CD14-positive monocyte (primary cell): Measurements from ENCODE around the gene DOCK1. TPM values are rescaled to one million over a fixed set of nuclear protein-coding genes. Genes with fewer than 3 reads are reported as not detected.

Experiments used
- DNase-seq, 3 donors: peaks; one replicate each; pipeline ENCODE4 v3.0.0-alpha.2; 2011 to 2022
- H2AFZ ChIP-seq: 2 replicates; pipeline ENCODE4 v1.6.0; 2012; ENCODE audit warnings: mild to moderate bottlenecking, low read depth, low read length, inconsistent platforms; ENCODE audit not compliant: insufficient read depth, poor library complexity, severe bottlenecking
- H3K27ac ChIP-seq, 2 donors: 1 replicate in 1 of 2; 2 replicates in 1 of 2; pipeline ENCODE4 v1.5.1; 2012 to 2013; ENCODE audit warnings: low read length in 2 of 2, control low read depth in 1 of 2, inconsistent platforms in 1 of 2, low read depth in 1 of 2, mild to moderate bottlenecking in 1 of 2
- H3K27me3 ChIP-seq, 2 donors: one replicate each; pipeline versions ENCODE4 v1.6.0 to v1.6.1; 2011 to 2013; ENCODE audit warnings: low read length in 2 of 2; ENCODE audit not compliant: control insufficient read depth in 2 of 2, insufficient read depth in 2 of 2
- H3K36me3 ChIP-seq, 2 donors: replicated peaks in 1 of 2; 1 replicate in 1 of 2; 2 replicates in 1 of 2; pipeline versions ENCODE4 v1.5.1 to v1.6.1; 2012 to 2013; ENCODE audit warnings: low read length in 2 of 2, control low read depth in 1 of 2, inconsistent platforms in 1 of 2, mild to moderate bottlenecking in 1 of 2; ENCODE audit not compliant: insufficient read depth in 2 of 2, control insufficient read depth in 1 of 2
- H3K4me1 ChIP-seq, 2 donors: 1 replicate in 1 of 2; 2 replicates in 1 of 2; pipeline versions ENCODE4 v1.5.1 to v1.6.1; 2012 to 2013; ENCODE audit warnings: low read length in 2 of 2, control low read depth in 1 of 2, inconsistent platforms in 1 of 2, mild to moderate bottlenecking in 1 of 2, moderate library complexity in 1 of 2; ENCODE audit not compliant: insufficient read depth in 2 of 2, control insufficient read depth in 1 of 2
- H3K4me2 ChIP-seq: replicated peaks from 2 replicates; pipeline ENCODE3; 2012; ENCODE audit warnings: low read length, moderate library complexity, mild to moderate bottlenecking; ENCODE audit not compliant: poor library complexity, severe bottlenecking; ENCODE audit errors: extremely low read depth
- H3K4me3 ChIP-seq, 3 experiments: fragments of 200-600 bp in 1 of 3; sonication (generic) in 1 of 3; replicated peaks in 1 of 3; 1 replicate in 2 of 3; 2 replicates in 1 of 3; pipeline ENCODE4 v1.5.1; 2011 to 2013; ENCODE audit warnings: low read length in 3 of 3, mild to moderate bottlenecking in 3 of 3, control low read depth in 2 of 3, low read depth in 2 of 3, inconsistent platforms in 1 of 3, moderate library complexity in 1 of 3
- H3K79me2 ChIP-seq: 2 replicates; pipeline ENCODE4 v1.6.0; 2012; ENCODE audit warnings: mild to moderate bottlenecking, control low read depth, inconsistent platforms, low read length, moderate library complexity; ENCODE audit not compliant: insufficient read depth
- H3K9ac ChIP-seq: 2 replicates; pipeline ENCODE4 v1.6.0; 2017; ENCODE audit warnings: low read length, mild to moderate bottlenecking; ENCODE audit not compliant: insufficient read depth, poor library complexity, severe bottlenecking
- H3K9me3 ChIP-seq, 2 donors: replicated peaks in 1 of 2; 1 replicate in 1 of 2; 2 replicates in 1 of 2; pipeline versions ENCODE4 v1.5.1 to v1.6.1; 2012 to 2013; ENCODE audit warnings: low read length in 2 of 2, control low read depth in 1 of 2; ENCODE audit not compliant: control insufficient read depth in 1 of 2, insufficient read depth in 1 of 2
- H4K20me1 ChIP-seq: 2 replicates; pipeline ENCODE4 v1.6.0; 2012; ENCODE audit warnings: mild to moderate bottlenecking, low read length, control low read depth, moderate library complexity; ENCODE audit not compliant: insufficient read depth
- H3K27ac Mint-ChIP-seq, 7 donors: one replicate each; pipeline ENCODE4 v1.8.0; 2020; ENCODE audit warnings: mild to moderate bottlenecking in 7 of 7, mixed read lengths in 7 of 7, moderate library complexity in 6 of 7, inconsistent platforms in 2 of 7
- H3K27me3 Mint-ChIP-seq, 3 donors: one replicate each; pipeline ENCODE4 v1.8.0; 2021 to 2022; ENCODE audit warnings: low read depth in 3 of 3, mild to moderate bottlenecking in 3 of 3, mixed read lengths in 3 of 3, moderate library complexity in 3 of 3, inconsistent platforms in 1 of 3
- H3K36me3 Mint-ChIP-seq, 2 donors: one replicate each; pipeline ENCODE4 v1.8.0; 2020; ENCODE audit warnings: mixed read lengths in 2 of 2, inconsistent platforms in 1 of 2, mild to moderate bottlenecking in 1 of 2
- H3K4me1 Mint-ChIP-seq: one replicate; pipeline ENCODE4 v1.8.0; 2020; ENCODE audit warnings: mild to moderate bottlenecking, mixed read lengths
- H3K4me3 Mint-ChIP-seq, 2 donors: one replicate each; pipeline ENCODE4 v1.8.0; 2020; ENCODE audit warnings: mild to moderate bottlenecking in 2 of 2, mixed read lengths in 2 of 2, moderate library complexity in 1 of 2
- H3K9me3 Mint-ChIP-seq, 7 donors: one replicate each; pipeline ENCODE4 v1.8.0; 2020 to 2022; ENCODE audit warnings: mixed read lengths in 7 of 7, mild to moderate bottlenecking in 6 of 7, moderate library complexity in 6 of 7, inconsistent platforms in 2 of 7
- CTCF ChIP-seq: fragments of 200-600 bp; IDR thresholded peaks from one replicate; pipeline ENCODE4 v1.8.0; 2022; ENCODE audit warnings: antibody characterized with exemption, mild to moderate bottlenecking
- WGBS: methylation state at CpG from one replicate; pipeline ENCODE4 v1.1.5; 2013; ENCODE audit warnings: missing lambda C conversion rate; ENCODE audit not compliant: insufficient coverage; 5-methylcytosine and 5-hydroxymethylcytosine counted together
- intact Hi-C, 2 donors: fragments of 100-400 bp; cut with micrococcal nuclease; formaldehyde crosslinking; loops; one replicate each; pipeline versions ENCODE4 v1.15.0 to v1.15.1; 2023
- polyA plus RNA-seq, 3 donors: library from polyadenylated mRNA; depleted of rRNA in 1 of 3; unstranded in 2 of 3; stranded (reverse) in 1 of 3; fragments of 300-500 nt in 2 of 3; fragments of >200 nt in 1 of 3; fragmentation: Illumina TruSeq in 2 of 3; gene quantifications; 1 replicate in 2 of 3; 2 replicates in 1 of 3; pipeline ENCODE4 v1.2.3, GENCODE V29; 2012 to 2021

DOCK1 gene
- polyA plus RNA-seq, 3 donors, result 0.31 to 0.35 TPM; not detected in 1

GRCh38 chr10:127218658-127219057, 313.4 kb downstream of the DOCK1 start:
- Histone ChIP-seq H3K4me2 (no peak overlapping the region), H3K27me3 (no peaks in the 10 kb centered on the region), H3K36me3 (no peaks in the 10 kb centered on the region), H3K27ac (no peak overlapping the region), H3K9ac (no peak overlapping the region), H3K9me3 (peaks cover 0 to 2% of the 10 kb centered on the region in 2 donors), H4K20me1 (no peaks in the 10 kb centered on the region), H2AFZ (no peak overlapping the region), H3K4me3 (no peak overlapping the region), H3K79me2 (no peaks in the 10 kb centered on the region), H3K4me1 (no peaks in the 10 kb centered on the region)
- H3K9me3 Mint-ChIP-seq, result peaks cover 2 to 7% (median 4%) of the 10 kb centered on the region in 7 donors
- H3K27me3 Mint-ChIP-seq, result no peaks in the 10 kb centered on the region
- H3K36me3 Mint-ChIP-seq, result no peaks in the 10 kb centered on the region
- WGBS, result 100% methylated on average over 2 of the region's 3 CpGs
- intact Hi-C loops, result no loop called here
- no peaks in the 10 kb centered on the region for H3K4me1 Mint-ChIP-seq
- H3K4me3 Mint-ChIP-seq, result no peak overlapping the region
- TF ChIP-seq CTCF, result no peak
- DNase-seq, result no peak
- H3K27ac Mint-ChIP-seq, result no peak overlapping the region

- Histone ChIP-seq H3K27me3 (no peaks in the 10 kb centered on the region), H3K4me2 (no peak overlapping the region), H3K36me3 (no peaks in the 10 kb centered on the region), H3K4me1 (no peaks in the 10 kb centered on the region), H3K79me2 (no peaks in the 10 kb centered on the region), H3K9me3 (peaks cover 0 to 2% of the 10 kb centered on the region in 2 donors), H3K4me3 (no peak overlapping the region), H4K20me1 (no peaks in the 10 kb centered on the region), H3K9ac (no peak overlapping the region), H3K27ac (no peak overlapping the region), H2AFZ (no peak overlapping the region)
- intact Hi-C loops, result no loop called here
- no peak for TF ChIP-seq CTCF
- WGBS, result 100% methylated on average over 2 of the region's 3 CpGs
- DNase-seq, result no peak
- Mint-ChIP-seq H3K4me3 (no peak overlapping the region), H3K27ac (no peak overlapping the region), H3K4me1 (no peaks in the 10 kb centered on the region), H3K36me3 (no peaks in the 10 kb centered on the region), H3K27me3 (peaks cover 0 to 1% (median 0%) of the 10 kb centered on the region in 3 donors), H3K9me3 (peaks cover 2 to 7% (median 3%) of the 10 kb centered on the region in 7 donors)
These were observed 316.1 kb downstream of the DOCK1 start for GRCh38 chr10:127221281-127221680.
